ENCODE results near the gene KRT74.

KRT74 gene

GRCh38 chr12:52568111-52568510 is 5.5 kb downstream of the KRT74 start:
- H3K4me3 ChIP-seq (ENCODE audit: low read depth in 1 of 2, low read length in 2 of 2): no peak overlapping the region
- no peak overlapping the region for H3K27ac ChIP-seq (ENCODE audit: low read length)
- no peaks in the 10 kb centered on the region for H3K27me3 ChIP-seq (ENCODE audit: low read depth, low read length)

GRCh38 chr12:52566847-52567291 is 6.8 kb downstream of the KRT74 start:
- H3K36me3 ChIP-seq (ENCODE audit: control insufficient read depth in 1 of 2, insufficient read depth in 2 of 2, low read length in 2 of 2): no peaks in the 10 kb centered on the region
- no peaks in the 10 kb centered on the region for H3K9me3 ChIP-seq (ENCODE audit: control insufficient read depth in 1 of 2, low read length in 2 of 2)
- H3K27me3 ChIP-seq (ENCODE audit: low read depth, low read length): no peaks in the 10 kb centered on the region
- H3K4me3 ChIP-seq (ENCODE audit: low read depth in 1 of 2, low read length in 2 of 2): no peak overlapping the region
- H3K4me1 ChIP-seq (ENCODE audit: control insufficient read depth in 1 of 2, insufficient read depth in 2 of 2, low read length in 2 of 2): no peaks in the 10 kb centered on the region
- H3K27ac ChIP-seq (ENCODE audit: low read length): no peak overlapping the region

More at GRCh38 chr12:52568111-52568510, 5.5 kb downstream of the KRT74 start:
- no peaks in the 10 kb centered on the region for H3K9me3 ChIP-seq (ENCODE audit: control insufficient read depth in 1 of 2, low read length in 2 of 2)
- no peaks in the 10 kb centered on the region for H3K36me3 ChIP-seq (ENCODE audit: control insufficient read depth in 1 of 2, insufficient read depth in 2 of 2, low read length in 2 of 2)
- no peaks in the 10 kb centered on the region for H3K4me1 ChIP-seq (ENCODE audit: control insufficient read depth in 1 of 2, insufficient read depth in 2 of 2, low read length in 2 of 2)

GRCh38 chr12:52564582-52564981 is 9.1 kb downstream of the KRT74 start:
- H3K4me3 ChIP-seq (ENCODE audit: low read depth in 1 of 2, low read length in 2 of 2): no peak overlapping the region
- H3K4me1 ChIP-seq (ENCODE audit: control insufficient read depth in 1 of 2, insufficient read depth in 2 of 2, low read length in 2 of 2): no peaks in the 10 kb centered on the region
- H3K36me3 ChIP-seq (ENCODE audit: control insufficient read depth in 1 of 2, insufficient read depth in 2 of 2, low read length in 2 of 2): no peaks in the 10 kb centered on the region
- H3K27me3 ChIP-seq (ENCODE audit: low read depth, low read length): no peaks in the 10 kb centered on the region
- no peaks in the 10 kb centered on the region for H3K9me3 ChIP-seq (ENCODE audit: control insufficient read depth in 1 of 2, low read length in 2 of 2)
- no peak overlapping the region for H3K27ac ChIP-seq (ENCODE audit: low read length)

- Histone ChIP-seq H3K4me3 (ENCODE audit: low read depth in 1 of 2, low read length in 2 of 2) (no peak overlapping the region), H3K27me3 (ENCODE audit: low read depth, low read length) (no peaks in the 10 kb centered on the region), H3K4me1 (ENCODE audit: control insufficient read depth in 1 of 2, insufficient read depth in 2 of 2, low read length in 2 of 2) (no peaks in the 10 kb centered on the region)
Observed at GRCh38 chr12:52561880-52562449, 11.7 kb downstream of the KRT74 start.

GRCh38 chr12:52559979-52560378 is 13.7 kb downstream of the KRT74 start:
- H3K4me3 ChIP-seq (ENCODE audit: low read depth in 1 of 2, low read length in 2 of 2): no peak overlapping the region
- no peaks in the 10 kb centered on the region for H3K9me3 ChIP-seq (ENCODE audit: control insufficient read depth in 1 of 2, low read length in 2 of 2)
- no peaks in the 10 kb centered on the region for H3K36me3 ChIP-seq (ENCODE audit: control insufficient read depth in 1 of 2, insufficient read depth in 2 of 2, low read length in 2 of 2)
- no peaks in the 10 kb centered on the region for H3K27me3 ChIP-seq (ENCODE audit: low read depth, low read length)
- H3K27ac ChIP-seq (ENCODE audit: low read length): no peak overlapping the region
- no peaks in the 10 kb centered on the region for H3K4me1 ChIP-seq (ENCODE audit: control insufficient read depth in 1 of 2, insufficient read depth in 2 of 2, low read length in 2 of 2)

More at GRCh38 chr12:52561880-52562449, 11.7 kb downstream of the KRT74 start:
- H3K36me3 ChIP-seq (ENCODE audit: control insufficient read depth in 1 of 2, insufficient read depth in 2 of 2, low read length in 2 of 2): no peaks in the 10 kb centered on the region
- no peak overlapping the region for H3K27ac ChIP-seq (ENCODE audit: low read length)
- H3K9me3 ChIP-seq (ENCODE audit: control insufficient read depth in 1 of 2, low read length in 2 of 2): no peaks in the 10 kb centered on the region

- Histone ChIP-seq H3K9me3 (ENCODE audit: control insufficient read depth in 1 of 2, low read length in 2 of 2) (no peaks in the 10 kb centered on the region), H3K4me1 (ENCODE audit: control insufficient read depth in 1 of 2, insufficient read depth in 2 of 2, low read length in 2 of 2) (no peaks in the 10 kb centered on the region), H3K4me3 (ENCODE audit: low read depth in 1 of 2, low read length in 2 of 2) (no peak overlapping the region), H3K36me3 (ENCODE audit: control insufficient read depth in 1 of 2, insufficient read depth in 2 of 2, low read length in 2 of 2) (no peaks in the 10 kb centered on the region), H3K27me3 (ENCODE audit: low read depth, low read length) (no peaks in the 10 kb centered on the region), H3K27ac (ENCODE audit: low read length) (no peak overlapping the region)
Observed at GRCh38 chr12:52558781-52559445, 14.7 kb downstream of the KRT74 start.

- Histone ChIP-seq H3K9me3 (ENCODE audit: control insufficient read depth in 1 of 2, low read length in 2 of 2) (no peaks in the 10 kb centered on the region), H3K27me3 (ENCODE audit: low read depth, low read length) (no peaks in the 10 kb centered on the region), H3K27ac (ENCODE audit: low read length) (no peak overlapping the region), H3K4me3 (ENCODE audit: low read depth in 1 of 2, low read length in 2 of 2) (no peak overlapping the region), H3K36me3 (ENCODE audit: control insufficient read depth in 1 of 2, insufficient read depth in 2 of 2, low read length in 2 of 2) (no peaks in the 10 kb centered on the region), H3K4me1 (ENCODE audit: control insufficient read depth in 1 of 2, insufficient read depth in 2 of 2, low read length in 2 of 2) (no peaks in the 10 kb centered on the region)
Observed at GRCh38 chr12:52557476-52557875, 16.2 kb downstream of the KRT74 start.

- no peaks in the 10 kb centered on the region for H3K9me3 ChIP-seq (ENCODE audit: control insufficient read depth in 1 of 2, low read length in 2 of 2)
- H3K36me3 ChIP-seq (ENCODE audit: control insufficient read depth in 1 of 2, insufficient read depth in 2 of 2, low read length in 2 of 2): no peaks in the 10 kb centered on the region
- no peak overlapping the region for H3K4me3 ChIP-seq (ENCODE audit: low read depth in 1 of 2, low read length in 2 of 2)
- H3K27me3 ChIP-seq (ENCODE audit: low read depth, low read length): no peaks in the 10 kb centered on the region
- no peak overlapping the region for H3K27ac ChIP-seq (ENCODE audit: low read length)
- no peaks in the 10 kb centered on the region for H3K4me1 ChIP-seq (ENCODE audit: control insufficient read depth in 1 of 2, insufficient read depth in 2 of 2, low read length in 2 of 2)
Observed at GRCh38 chr12:52555577-52555976, 18.1 kb downstream of the KRT74 start.

- Histone ChIP-seq H3K4me1 (ENCODE audit: control insufficient read depth in 1 of 2, insufficient read depth in 2 of 2, low read length in 2 of 2) (no peaks in the 10 kb centered on the region), H3K27me3 (ENCODE audit: low read depth, low read length) (no peaks in the 10 kb centered on the region), H3K36me3 (ENCODE audit: control insufficient read depth in 1 of 2, insufficient read depth in 2 of 2, low read length in 2 of 2) (no peaks in the 10 kb centered on the region), H3K4me3 (ENCODE audit: low read depth in 1 of 2, low read length in 2 of 2) (no peak within 1 kb of the TSS), H3K27ac (ENCODE audit: low read length) (no peak within 1 kb of the TSS), H3K9me3 (ENCODE audit: control insufficient read depth in 1 of 2, low read length in 2 of 2) (no peaks in the 10 kb centered on the region)
Observed at GRCh38 chr12:52552681-52553195, 20.9 kb downstream of the KRT74 start, which contains the start of gene KRT71. Gene KRT71 (minus strand): TSS chr12:52553145. CDS start chr12:52553077, 68 bp downstream.

- no peaks in the 10 kb centered on the region for H3K9me3 ChIP-seq (ENCODE audit: control insufficient read depth in 1 of 2, low read length in 2 of 2)
- no peaks in the 10 kb centered on the region for H3K4me1 ChIP-seq (ENCODE audit: control insufficient read depth in 1 of 2, insufficient read depth in 2 of 2, low read length in 2 of 2)
- no peak overlapping the region for H3K27ac ChIP-seq (ENCODE audit: low read length)
- no peaks in the 10 kb centered on the region for H3K36me3 ChIP-seq (ENCODE audit: control insufficient read depth in 1 of 2, insufficient read depth in 2 of 2, low read length in 2 of 2)
- no peak overlapping the region for H3K4me3 ChIP-seq (ENCODE audit: low read depth in 1 of 2, low read length in 2 of 2)
- no peaks in the 10 kb centered on the region for H3K27me3 ChIP-seq (ENCODE audit: low read depth, low read length)
Observed at GRCh38 chr12:52552055-52552454, 21.6 kb downstream of the KRT74 start.

- H3K4me3 ChIP-seq (ENCODE audit: low read depth in 1 of 2, low read length in 2 of 2): no peak overlapping the region
- no peaks in the 10 kb centered on the region for H3K4me1 ChIP-seq (ENCODE audit: control insufficient read depth in 1 of 2, insufficient read depth in 2 of 2, low read length in 2 of 2)
- no peak overlapping the region for H3K27ac ChIP-seq (ENCODE audit: low read length)
- H3K9me3 ChIP-seq (ENCODE audit: control insufficient read depth in 1 of 2, low read length in 2 of 2): no peaks in the 10 kb centered on the region
- no peaks in the 10 kb centered on the region for H3K36me3 ChIP-seq (ENCODE audit: control insufficient read depth in 1 of 2, insufficient read depth in 2 of 2, low read length in 2 of 2)
- H3K27me3 ChIP-seq (ENCODE audit: low read depth, low read length): no peaks in the 10 kb centered on the region
Observed at GRCh38 chr12:52551216-52551865, 22.3 kb downstream of the KRT74 start.
